HEK293 (cell line): ENCODE data around the gene PLPPR1.

Experiments
- CTCF ChIP-seq: fragments of 450-650 bp; formaldehyde crosslinking; IDR thresholded peaks from 2 replicates; pipeline ENCODE4 v1.5.1; 2016; ENCODE audit warnings: missing biosample characterization, missing genetic modification characterization
- KLF1 ChIP-seq: fragments of 450-650 bp; formaldehyde crosslinking; IDR thresholded peaks from 2 replicates; pipeline ENCODE4 v1.5.1; 2016; ENCODE audit warnings: missing biosample characterization, missing genetic modification characterization
- ZNF140 ChIP-seq: fragments of 450-650 bp; formaldehyde crosslinking; IDR thresholded peaks from 2 replicates; pipeline ENCODE4 v1.5.1; 2016; ENCODE audit warnings: missing biosample characterization, missing genetic modification characterization
- ZNF157 ChIP-seq: fragments of 450-650 bp; formaldehyde crosslinking; IDR thresholded peaks from 2 replicates; pipeline ENCODE4 v1.5.1; 2016; ENCODE audit warnings: missing biosample characterization, missing genetic modification characterization
- ZNF623 ChIP-seq: fragments of 450-650 bp; formaldehyde crosslinking; IDR thresholded peaks from 2 replicates; pipeline ENCODE4 v1.5.1; 2016; ENCODE audit warnings: missing biosample characterization, missing genetic modification characterization
- ZNF747 ChIP-seq: fragments of 450-650 bp; formaldehyde crosslinking; IDR thresholded peaks from 2 replicates; pipeline ENCODE4 v1.5.1; 2016; ENCODE audit warnings: missing biosample characterization, missing genetic modification characterization

- TF ChIP-seq ZNF140 (tag by site-specific recombination) (no peak), KLF1 (tag by site-specific recombination) (no peak), ZNF623 (tag by site-specific recombination) (no peak), ZNF157 (tag by site-specific recombination) (no peak), CTCF (tag by site-specific recombination) (no peak), ZNF747 (tag by site-specific recombination) (no peak)
Observed at GRCh38 chr9:101130054-101130453, 101.5 kb downstream of the PLPPR1 start.
